K562 (cell line): ENCODE results near the gene BANF2. TPM values are rescaled to one million over a fixed set of nuclear protein-coding genes. Genes with fewer than 3 reads are reported as not detected.

Source experiments
- ARID1B ChIP-seq: fragments of 450-650 bp; IDR thresholded peaks from 2 replicates; pipeline ENCODE4 v1.6.1; 2016; ENCODE audit warnings: antibody characterized with exemption, mild to moderate bottlenecking, inconsistent platforms
- CBFA2T2 ChIP-seq: fragments of 450-650 bp; conservative IDR thresholded peaks from 2 replicates; pipeline ENCODE4 v1.6.1; 2017; ENCODE audit warnings: mild to moderate bottlenecking
- CREM ChIP-seq: IDR thresholded peaks from 2 replicates; pipeline ENCODE4 v1.6.1; 2014; ENCODE audit warnings: antibody characterized with exemption, low read depth
- LARP7 ChIP-seq: fragments of 450-650 bp; IDR thresholded peaks from 2 replicates; pipeline ENCODE4 v1.6.1; 2016
- LCOR ChIP-seq: sonication (generic); formaldehyde crosslinking; IDR thresholded peaks from 2 replicates; pipeline ENCODE4 v1.8.0; 2022; ENCODE audit warnings: mild to moderate bottlenecking, missing genetic modification reagents
- ZBTB40 ChIP-seq, 2 experiments: fragments of 450-650 bp in 1 of 2; sonication (generic) in 1 of 2; formaldehyde crosslinking in 1 of 2; IDR thresholded peaks; 2 replicates each; pipeline versions ENCODE4 v1.7.1 to v1.9.0; 2016 to 2022; ENCODE audit warnings: inconsistent platforms in 1 of 2, mild to moderate bottlenecking in 1 of 2, missing genetic modification reagents in 1 of 2
- polyA plus RNA-seq, 8 experiments: library from polyadenylated mRNA; depleted of rRNA in 4 of 8; stranded (reverse) in 5 of 8; unstranded in 3 of 8; fragments of >200 nt; fragmentation: Nextera tagmentation in 2 of 8; fragmentation: Illumina TruSeq in 1 of 8; extraction: Ambion mirVana in 2 of 8; extraction: Trizol in 1 of 8; gene quantifications; 2 replicates each; pipeline versions ENCODE4 v1.2.1 to v1.2.3, GENCODE V29; 2011 to 2014; ENCODE audit warnings: inconsistent platforms in 1 of 8, missing spikeins in 1 of 8
- total RNA-seq, 7 experiments: library from RNA; depleted of rRNA in 6 of 7; stranded (reverse); fragments of >200 nt in 6 of 7; fragmentation: Illumina TruSeq in 2 of 7; extraction: Trizol in 2 of 7; gene quantifications; 2 replicates each; pipeline versions ENCODE4 v1.2.1 to v1.2.3, GENCODE V29; 2011 to 2021; ENCODE audit warnings: low replicate concordance in 1 of 7

The BANF2 gene
- total and polyA plus RNA-seq, 9 of the 15 experiments (the other 6 are each of a cell fraction or from before 2014, with no cell fraction given): not detected

- no peak for TF ChIP-seq ZBTB40 (IDR thresholded peaks at IDR 0.05)
- no peak for TF ChIP-seq ZBTB40 (CRISPR knock-in tag; IDR thresholded peaks at IDR 0.05)
- no peak for TF ChIP-seq ARID1B
- TF ChIP-seq LARP7: no peak
- no peak for TF ChIP-seq CBFA2T2
- no peak for TF ChIP-seq CREM
- TF ChIP-seq LCOR: no peak
These were observed 71.6 kb downstream of the BANF2 start (continued) for GRCh38 chr20:17771206-17772004.
